NCI-H146 treated with DMSO at 0.1 percent for 48 hours (cell line): ENCODE measurements around the gene RB1.

Source experiments
- DNase-seq: peaks from one replicate; lab custom pipeline; 2025; ENCODE audit not compliant: unreplicated experiment; lab: John Stamatoyannopoulos, UW

RB1 gene

GRCh38 chr13:48526286-48526685 lies 222.7 kb downstream of the RB1 start:
- no peak for DNase-seq

GRCh38 chr13:48527955-48528354 lies 224.4 kb downstream of the RB1 start:
- peak; percentile 7 for DNase-seq

- no peak for DNase-seq
Observed at GRCh38 chr13:48528720-48529119, 225.2 kb downstream of the RB1 start.

- DNase-seq: no peak
Observed at GRCh38 chr13:48530833-48531232, 227.3 kb downstream of the RB1 start.
